Measurements from ENCODE around the gene PPP4C.

The PPP4C gene

GRCh38 chr16:30075503-30076275 is at the start of gene PPP4C:
PPP4C (plus strand) TSS chr16:30075994; CDS start chr16:30076378, 384 bp downstream.
- H3K4me1 ChIP-seq: peaks cover 6% of the 10 kb centered on the region
- H3K79me2 ChIP-seq: peaks cover 34% of the 10 kb centered on the region
- peak within 1 kb of the TSS; percentile 83 for H3K4me3 ChIP-seq (ENCODE audit: low read depth, low read length)
- peak within 1 kb of the TSS; percentile 90 for H3K27ac ChIP-seq
- no peaks in the 10 kb centered on the region for H3K36me3 ChIP-seq (ENCODE audit: control insufficient read depth, insufficient read depth, low read length)
- TF ChIP-seq, protein P1, sequence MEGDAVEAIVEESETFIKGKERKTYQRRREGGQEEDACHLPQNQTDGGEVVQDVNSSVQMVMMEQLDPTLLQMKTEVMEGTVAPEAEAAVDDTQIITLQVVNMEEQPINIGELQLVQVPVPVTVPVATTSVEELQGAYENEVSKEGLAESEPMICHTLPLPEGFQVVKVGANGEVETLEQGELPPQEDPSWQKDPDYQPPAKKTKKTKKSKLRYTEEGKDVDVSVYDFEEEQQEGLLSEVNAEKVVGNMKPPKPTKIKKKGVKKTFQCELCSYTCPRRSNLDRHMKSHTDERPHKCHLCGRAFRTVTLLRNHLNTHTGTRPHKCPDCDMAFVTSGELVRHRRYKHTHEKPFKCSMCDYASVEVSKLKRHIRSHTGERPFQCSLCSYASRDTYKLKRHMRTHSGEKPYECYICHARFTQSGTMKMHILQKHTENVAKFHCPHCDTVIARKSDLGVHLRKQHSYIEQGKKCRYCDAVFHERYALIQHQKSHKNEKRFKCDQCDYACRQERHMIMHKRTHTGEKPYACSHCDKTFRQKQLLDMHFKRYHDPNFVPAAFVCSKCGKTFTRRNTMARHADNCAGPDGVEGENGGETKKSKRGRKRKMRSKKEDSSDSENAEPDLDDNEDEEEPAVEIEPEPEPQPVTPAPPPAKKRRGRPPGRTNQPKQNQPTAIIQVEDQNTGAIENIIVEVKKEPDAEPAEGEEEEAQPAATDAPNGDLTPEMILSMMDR (IDR thresholded peaks at IDR 0.05): no peak
- H3K4me2 ChIP-seq (ENCODE audit: low read length): peak within 1 kb of the TSS; percentile 65
- H3K9me3 ChIP-seq (ENCODE audit: control insufficient read depth, low read length): no peaks in the 10 kb centered on the region
- H3K9ac ChIP-seq: peak within 1 kb of the TSS; percentile 75
- H2AFZ ChIP-seq: peak within 1 kb of the TSS; percentile 87
- no peaks in the 10 kb centered on the region for H3K27me3 ChIP-seq (ENCODE audit: control insufficient read depth, insufficient read depth, low read length)

DNA sequence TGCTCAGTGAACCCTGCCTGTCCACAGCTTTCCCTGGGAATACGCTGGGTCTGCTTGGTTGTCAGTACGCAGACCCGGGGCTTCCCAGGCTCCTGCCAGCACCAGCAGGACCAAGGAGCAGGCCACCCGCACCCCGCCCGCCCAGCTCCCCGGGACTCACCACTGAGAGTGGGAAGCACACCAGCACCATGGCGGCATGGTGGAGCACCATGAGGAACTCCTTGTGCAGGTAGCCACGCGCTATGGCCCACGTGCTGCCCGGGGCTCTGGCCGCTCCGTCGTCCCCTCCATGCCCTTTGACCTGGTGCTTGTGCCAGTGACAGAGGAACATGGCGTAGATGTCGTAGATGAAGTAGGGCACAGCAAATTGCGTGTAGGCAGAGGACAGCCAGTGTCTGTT is 49.3 kb upstream of the PPP4C start:
- no peak overlapping the region for H3K4me3 ChIP-seq (ENCODE audit: low read depth, low read length)
- no peak overlapping the region for H2AFZ ChIP-seq
- H3K9me3 ChIP-seq (ENCODE audit: control insufficient read depth, low read length): no peaks in the 10 kb centered on the region
- H3K79me2 ChIP-seq: no peaks in the 10 kb centered on the region
- H3K27ac ChIP-seq: no peak overlapping the region
- TF ChIP-seq, protein P1 (IDR thresholded peaks at IDR 0.05): no peak
- H3K4me2 ChIP-seq (ENCODE audit: low read length): no peak overlapping the region
- no peaks in the 10 kb centered on the region for H3K27me3 ChIP-seq (ENCODE audit: control insufficient read depth, insufficient read depth, low read length)
- H3K9ac ChIP-seq: no peak overlapping the region
- H3K4me1 ChIP-seq: peaks cover 6% of the 10 kb centered on the region
- no peaks in the 10 kb centered on the region for H3K36me3 ChIP-seq (ENCODE audit: control insufficient read depth, insufficient read depth, low read length)

- Histone ChIP-seq H2AFZ (peak overlapping the region; percentile 62), H3K79me2 (no peaks in the 10 kb centered on the region), H3K36me3 (ENCODE audit: control insufficient read depth, insufficient read depth, low read length) (no peaks in the 10 kb centered on the region), H3K4me3 (ENCODE audit: low read depth, low read length) (no peak overlapping the region), H3K4me2 (ENCODE audit: low read length) (no peak overlapping the region), H3K27ac (peak overlapping the region; percentile 30), H3K27me3 (ENCODE audit: control insufficient read depth, insufficient read depth, low read length) (no peaks in the 10 kb centered on the region), H3K9me3 (ENCODE audit: control insufficient read depth, low read length) (no peaks in the 10 kb centered on the region), H3K9ac (no peak overlapping the region), H3K4me1 (peaks cover 15% of the 10 kb centered on the region)
- TF ChIP-seq, protein P1 (IDR thresholded peaks at IDR 0.05): no peak
These were observed 48.0 kb upstream of the PPP4C start for GRCh38 chr16:30027588-30028437.

DNA sequence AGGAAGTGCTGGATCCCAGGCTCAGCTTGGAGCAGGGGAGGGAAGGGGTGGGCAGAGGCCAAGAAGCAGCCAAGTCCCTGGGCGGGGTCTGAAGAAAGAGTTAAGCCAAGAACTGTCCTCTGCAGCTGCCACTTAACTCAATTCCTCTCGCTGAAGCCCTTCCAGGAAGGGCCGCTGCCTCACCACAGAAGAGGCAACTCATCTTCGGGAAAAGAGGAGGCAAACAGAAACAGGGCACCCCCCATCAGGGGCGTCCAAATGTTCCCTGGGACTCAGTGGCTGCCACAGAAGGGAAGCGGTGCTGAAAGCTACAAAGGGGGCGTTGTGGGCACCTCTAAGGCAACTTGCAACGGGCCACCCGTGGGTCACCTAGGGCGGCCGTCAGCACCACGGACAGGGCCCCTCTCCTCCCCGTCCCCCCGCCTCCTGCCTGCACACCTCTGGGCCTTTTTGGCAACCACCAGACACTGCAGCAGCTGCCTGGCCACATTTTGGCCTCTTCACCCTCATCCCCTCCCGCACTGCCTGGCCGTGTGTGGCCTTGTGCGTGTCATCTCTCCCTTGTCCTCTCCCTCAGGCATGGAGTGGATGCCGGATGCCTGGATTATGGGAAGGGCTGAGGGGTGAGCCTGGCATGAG is 47.2 kb upstream of the PPP4C start:
- TF ChIP-seq, protein P1 (IDR thresholded peaks at IDR 0.05): no peak
- Histone ChIP-seq H3K27me3 (ENCODE audit: control insufficient read depth, insufficient read depth, low read length) (no peaks in the 10 kb centered on the region), H2AFZ (no peak overlapping the region), H3K4me1 (peaks cover 15% of the 10 kb centered on the region), H3K4me3 (ENCODE audit: low read depth, low read length) (no peak overlapping the region), H3K9ac (no peak overlapping the region), H3K4me2 (ENCODE audit: low read length) (no peak overlapping the region), H3K27ac (no peak overlapping the region), H3K9me3 (ENCODE audit: control insufficient read depth, low read length) (no peaks in the 10 kb centered on the region), H3K36me3 (ENCODE audit: control insufficient read depth, insufficient read depth, low read length) (no peaks in the 10 kb centered on the region), H3K79me2 (no peaks in the 10 kb centered on the region)

All from parathyroid adenoma (tissue), 2 donors.